Keratinocyte (primary cell): Measurements from ENCODE around the gene NDUFA11. TPM values are rescaled to one million over a fixed set of nuclear protein-coding genes. Genes with fewer than 3 reads are reported as not detected.

Experiments
- DNase-seq: peaks from one replicate; pipeline ENCODE4 v3.0.0-alpha.2; 2011; ENCODE audit warnings: low read depth, missing footprints, low spot score
- FAIRE-seq: peaks from 2 replicates; lab custom pipeline; 2011; peaks lifted over from hg19 to GRCh38; lab: Jason Lieb, UNC
- H2AFZ ChIP-seq: 2 replicates; pipeline ENCODE4 v1.6.0; 2012; ENCODE audit warnings: low read length, control low read depth, inconsistent platforms; ENCODE audit not compliant: control insufficient read depth
- H3K27ac ChIP-seq: 2 replicates; pipeline ENCODE4 v1.5.1; 2011; ENCODE audit warnings: low read length; ENCODE audit not compliant: control insufficient read depth, insufficient read depth
- H3K27me3 ChIP-seq: 3 replicates; pipeline ENCODE4 v1.6.0; 2011; ENCODE audit warnings: low read length; ENCODE audit not compliant: control insufficient read depth, insufficient read depth; ENCODE audit errors: extremely low read depth
- H3K36me3 ChIP-seq, 2 experiments: 2 replicates in 1 of 2; 3 replicates in 1 of 2; pipeline ENCODE4 v1.5.1; 2011; ENCODE audit warnings: low read length in 2 of 2, mild to moderate bottlenecking in 1 of 2; ENCODE audit not compliant: control insufficient read depth in 2 of 2, insufficient read depth in 2 of 2; ENCODE audit errors: extremely low read depth in 1 of 2
- H3K4me1 ChIP-seq: 3 replicates; pipeline ENCODE4 v1.5.1; 2011; ENCODE audit warnings: low read length; ENCODE audit not compliant: control insufficient read depth, insufficient read depth; ENCODE audit errors: extremely low read depth
- H3K4me2 ChIP-seq: 3 replicates; pipeline ENCODE4 v1.6.0; 2011; ENCODE audit warnings: low read depth, low read length; ENCODE audit not compliant: control insufficient read depth, insufficient read depth; ENCODE audit errors: extremely low read depth
- H3K4me3 ChIP-seq, 3 experiments: fragments of 200-600 bp in 1 of 3; sonication (generic) in 1 of 3; 2 replicates in 2 of 3; 3 replicates in 1 of 3; pipeline ENCODE4 v1.5.1; 2011 to 2016; ENCODE audit warnings: low read length in 3 of 3, mild to moderate bottlenecking in 3 of 3, control low read depth in 2 of 3, inconsistent platforms in 1 of 3, low read depth in 1 of 3, mixed read lengths in 1 of 3, mixed run types in 1 of 3, moderate library complexity in 1 of 3; ENCODE audit not compliant: control insufficient read depth in 2 of 3, insufficient read depth in 2 of 3; ENCODE audit errors: extremely low read depth in 1 of 3
- H3K79me2 ChIP-seq: 2 replicates; pipeline ENCODE4 v1.6.0; 2012; ENCODE audit warnings: low read length; ENCODE audit not compliant: control insufficient read depth, insufficient read depth
- H3K9ac ChIP-seq: 3 replicates; pipeline ENCODE4 v1.6.0; 2011; ENCODE audit warnings: low read length; ENCODE audit not compliant: control insufficient read depth, insufficient read depth; ENCODE audit errors: extremely low read depth
- H3K9me1 ChIP-seq: 3 replicates; pipeline ENCODE4 v1.6.0; 2011; ENCODE audit warnings: low read length; ENCODE audit not compliant: control insufficient read depth, insufficient read depth; ENCODE audit errors: extremely low read depth
- H3K9me3 ChIP-seq: 2 replicates; pipeline ENCODE4 v1.5.1; 2012; ENCODE audit warnings: low read depth, low read length; ENCODE audit not compliant: control insufficient read depth
- H4K20me1 ChIP-seq: 3 replicates; pipeline ENCODE4 v1.6.0; 2011; ENCODE audit warnings: low read length; ENCODE audit not compliant: control insufficient read depth, insufficient read depth; ENCODE audit errors: extremely low read depth
- EZH2 ChIP-seq: IDR thresholded peaks from one replicate; pipeline ENCODE4 v1.6.1; 2012; ENCODE audit warnings: inconsistent platforms, mild to moderate bottlenecking, low read length, moderate library complexity
- dilution Hi-C: fragments of 300-500 bp; cut with MboI; formaldehyde crosslinking; loops from one replicate; pipeline ENCODE4 v1.7.0; 2020; ENCODE audit warnings: low sequenced_read_pairs; ENCODE audit not compliant: extremely low pct_ligation_motif_present
- polyA plus RNA-seq, 5 experiments: library from polyadenylated mRNA; depleted of rRNA in 3 of 5; stranded (reverse) in 3 of 5; stranded (forward) in 1 of 5; unstranded in 1 of 5; fragments of >200 nt; gene quantifications; 1 replicate in 1 of 5; 2 replicates in 3 of 5; 3 replicates in 1 of 5; pipeline versions ENCODE4 v1.2.1 to v1.2.3, GENCODE V29; 2011 to 2012; ENCODE audit warnings: missing spikeins in 2 of 5, low read depth in 1 of 5, low replicate concordance in 1 of 5
- TF ChIP-seq, protein P1 (sequence below), 3 experiments: IDR thresholded peaks in 1 of 3; conservative IDR thresholded peaks in 1 of 3; optimal IDR thresholded peaks in 1 of 3; 2 replicates in 2 of 3; 3 replicates in 1 of 3; pipeline versions ENCODE3 to v1.5.1; 2011; ENCODE audit warnings: low read length in 3 of 3, mild to moderate bottlenecking in 3 of 3, moderate library complexity in 2 of 3, control low read depth in 1 of 3, inconsistent platforms in 1 of 3; ENCODE audit not compliant: insufficient read depth in 2 of 3; ENCODE audit errors: extremely low read depth in 1 of 3

NDUFA11 gene
- polyA plus RNA-seq, 1 donor (not counting 4 experiments of a cell fraction or from before 2014, with no cell fraction given) = 122 TPM

- Histone ChIP-seq H3K27me3 (no peaks in the 10 kb centered on the region), H3K9ac (no peak overlapping the region), H3K4me1 (no peaks in the 10 kb centered on the region), H3K79me2 (peaks cover 2% of the 10 kb centered on the region), H3K4me3 (no peak overlapping the region), H4K20me1 (peaks cover 4% of the 10 kb centered on the region), H3K4me2 (no peak overlapping the region), H3K9me3 (no peaks in the 10 kb centered on the region), H2AFZ (no peak overlapping the region), H3K27ac (no peak overlapping the region), H3K9me1 (no peaks in the 10 kb centered on the region), H3K36me3 (peaks cover 32 to 60% of the 10 kb centered on the region in 2 experiments)
- TF ChIP-seq EZH2 = no peak
- TF ChIP-seq, protein P1, sequence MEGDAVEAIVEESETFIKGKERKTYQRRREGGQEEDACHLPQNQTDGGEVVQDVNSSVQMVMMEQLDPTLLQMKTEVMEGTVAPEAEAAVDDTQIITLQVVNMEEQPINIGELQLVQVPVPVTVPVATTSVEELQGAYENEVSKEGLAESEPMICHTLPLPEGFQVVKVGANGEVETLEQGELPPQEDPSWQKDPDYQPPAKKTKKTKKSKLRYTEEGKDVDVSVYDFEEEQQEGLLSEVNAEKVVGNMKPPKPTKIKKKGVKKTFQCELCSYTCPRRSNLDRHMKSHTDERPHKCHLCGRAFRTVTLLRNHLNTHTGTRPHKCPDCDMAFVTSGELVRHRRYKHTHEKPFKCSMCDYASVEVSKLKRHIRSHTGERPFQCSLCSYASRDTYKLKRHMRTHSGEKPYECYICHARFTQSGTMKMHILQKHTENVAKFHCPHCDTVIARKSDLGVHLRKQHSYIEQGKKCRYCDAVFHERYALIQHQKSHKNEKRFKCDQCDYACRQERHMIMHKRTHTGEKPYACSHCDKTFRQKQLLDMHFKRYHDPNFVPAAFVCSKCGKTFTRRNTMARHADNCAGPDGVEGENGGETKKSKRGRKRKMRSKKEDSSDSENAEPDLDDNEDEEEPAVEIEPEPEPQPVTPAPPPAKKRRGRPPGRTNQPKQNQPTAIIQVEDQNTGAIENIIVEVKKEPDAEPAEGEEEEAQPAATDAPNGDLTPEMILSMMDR (optimal IDR thresholded peaks at IDR 0.05 in 1 of 3, IDR thresholded peaks at IDR 0.05 in 1 of 3, conservative IDR thresholded peaks at IDR 0.05 in 1 of 3; ENCODE audit: extremely low read depth in 1 of 3, insufficient read depth in 2 of 3, low read length in 3 of 3) = no peak
- dilution Hi-C loops = no loop called here
- no peak for FAIRE-seq
- no peak for DNase-seq
Measured at GRCh38 chr19:5932609-5933262, 29.1 kb upstream of the NDUFA11 start.

DNA sequence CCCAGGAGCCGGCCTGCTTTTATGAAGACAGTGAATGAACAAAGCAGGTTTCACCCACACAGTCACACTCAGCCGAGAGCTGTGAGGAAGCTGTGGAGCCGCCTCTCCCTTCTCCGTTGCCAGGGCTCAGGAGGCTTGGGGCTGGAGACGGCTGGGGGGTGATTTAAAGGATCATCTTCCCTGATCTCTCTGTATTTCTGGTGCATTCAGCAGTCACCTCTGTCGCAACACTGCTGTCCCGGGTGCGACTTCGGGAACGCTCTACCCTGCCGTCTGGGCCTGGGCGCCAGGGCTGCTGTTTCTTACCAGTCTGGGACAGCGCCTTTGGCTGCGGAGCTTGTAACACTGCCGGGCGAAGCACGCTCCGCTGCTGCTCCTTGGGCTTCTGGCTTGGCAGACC lies 28.6 kb upstream of the NDUFA11 start:
- Histone ChIP-seq H3K4me1 (no peaks in the 10 kb centered on the region), H3K79me2 (peaks cover under 1% of the 10 kb centered on the region), H3K4me2 (no peak overlapping the region), H4K20me1 (peaks cover 4% of the 10 kb centered on the region), H3K27ac (no peak overlapping the region), H3K9me1 (no peaks in the 10 kb centered on the region), H3K27me3 (no peaks in the 10 kb centered on the region), H3K4me3 (no peak overlapping the region), H3K9me3 (no peaks in the 10 kb centered on the region), H3K36me3 (peaks cover 38 to 58% of the 10 kb centered on the region in 2 experiments), H3K9ac (no peak overlapping the region), H2AFZ (no peak overlapping the region)
- TF ChIP-seq EZH2 = no peak
- TF ChIP-seq, protein P1 (optimal IDR thresholded peaks at IDR 0.05 in 1 of 3, IDR thresholded peaks at IDR 0.05 in 1 of 3, conservative IDR thresholded peaks at IDR 0.05 in 1 of 3; ENCODE audit: extremely low read depth in 1 of 3, insufficient read depth in 2 of 3, low read length in 3 of 3) = no peak
- DNase-seq (no peak), FAIRE-seq (no peak)
- dilution Hi-C loops = no loop called here
